Gastroesophageal sphincter (tissue), 3 donors: ENCODE results near the gene GLG1.

Experiments used
- CTCF ChIP-seq, 4 experiments: fragments of 200-600 bp in 2 of 4; fragments of 450-650 bp in 2 of 4; sonication (generic) in 1 of 4; IDR thresholded peaks; one replicate each; pipeline ENCODE4 v1.5.1; 2017 to 2019; ENCODE audit warnings: antibody characterized with exemption in 4 of 4, mild to moderate bottlenecking in 2 of 4, moderate library complexity in 2 of 4
- POLR2A ChIP-seq, 2 donors: fragments of 450-650 bp; IDR thresholded peaks; one replicate each; pipeline ENCODE4 v1.6.1; 2017; ENCODE audit warnings: antibody characterized with exemption in 2 of 2, mild to moderate bottlenecking in 2 of 2, moderate library complexity in 1 of 2
- POLR2AphosphoS5 ChIP-seq: sonication (generic); formaldehyde crosslinking; IDR thresholded peaks from one replicate; pipeline ENCODE4 v1.6.1; 2017; ENCODE audit warnings: antibody characterized with exemption

GRCh38 chr16:74605332-74605731 is 1.6 kb downstream of the GLG1 start:
- TF ChIP-seq POLR2A (IDR thresholded peaks at IDR 0.05) = no peak
- no peak for TF ChIP-seq POLR2AphosphoS5
- TF ChIP-seq CTCF (IDR thresholded peaks at IDR 0.05) = no peak
